ENCODE measurements around the gene ORC6. TPM values are rescaled to one million over a fixed set of nuclear protein-coding genes. Genes with fewer than 3 reads are reported as not detected.

The ORC6 gene
- total RNA-seq, 1 experiment from 2014 or later: 76.1 TPM

DNA sequence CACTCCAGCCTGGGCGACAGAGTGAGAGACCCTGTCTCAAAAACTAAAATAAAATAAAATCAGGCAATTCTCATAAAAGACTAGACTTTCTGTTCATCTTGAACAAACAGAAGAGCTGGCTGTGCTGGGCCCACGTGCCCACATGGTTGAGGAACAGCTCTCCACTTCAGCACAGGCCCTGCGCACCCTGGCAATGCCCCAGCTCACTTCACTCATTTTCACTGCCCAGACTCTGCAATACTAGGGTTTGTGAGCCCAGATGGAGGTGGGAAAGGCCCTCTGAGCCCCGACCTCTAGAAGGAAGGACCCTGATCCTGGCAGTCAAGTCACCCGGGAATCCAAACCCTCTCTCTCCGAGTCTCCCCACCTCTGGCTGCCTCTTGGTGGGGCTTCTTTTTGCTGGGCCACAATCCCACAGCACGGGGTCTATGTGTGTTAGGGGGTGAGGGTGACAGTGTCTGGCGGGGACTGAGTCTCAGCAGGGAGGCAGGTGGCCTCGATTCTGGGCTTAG is 43.9 kb downstream of the ORC6 start:
- H3K27me3 Mint-ChIP-seq (ENCODE audit: low read depth): no peaks in the 10 kb centered on the region; the same call in 1 of the 2 replicates
- H3K27ac Mint-ChIP-seq: no peak overlapping the region
- H3K4me3 Mint-ChIP-seq: no peak overlapping the region
- no peaks in the 10 kb centered on the region for H3K9me3 Mint-ChIP-seq
- CTCF ChIA-PET: no interaction called here
- DNase-seq (ENCODE audit: low spot score): no peak
- ATAC-seq: no peak
- POLR2A ChIA-PET: no interaction called here
- H3K4me1 Mint-ChIP-seq: no peaks in the 10 kb centered on the region
- H3K36me3 Mint-ChIP-seq: no peaks in the 10 kb centered on the region
- TF ChIP-seq ERG (CRISPR knock-in tag; IDR thresholded peaks at IDR 0.05) (no peak), OVOL2 (CRISPR knock-in tag; IDR thresholded peaks at IDR 0.05; ENCODE audit: borderline replicate concordance) (no peak), ZNF317 (CRISPR knock-in tag; IDR thresholded peaks at IDR 0.05; ENCODE audit: borderline replicate concordance, low read depth) (no peak), USF1 (CRISPR knock-in tag; IDR thresholded peaks at IDR 0.05) (no peak), MLX (CRISPR knock-in tag; IDR thresholded peaks at IDR 0.05) (no peak), ZNF219 (CRISPR knock-in tag; IDR thresholded peaks at IDR 0.05; ENCODE audit: borderline replicate concordance) (no peak), TCF7 (CRISPR knock-in tag; IDR thresholded peaks at IDR 0.05; ENCODE audit: low read depth) (no peak), ZNF512 (CRISPR knock-in tag; IDR thresholded peaks at IDR 0.05; ENCODE audit: borderline replicate concordance) (no peak), HMGXB4 (CRISPR knock-in tag; IDR thresholded peaks at IDR 0.05) (no peak), TEAD4 (CRISPR knock-in tag; IDR thresholded peaks at IDR 0.05) (no peak), HMGA2 (CRISPR knock-in tag; IDR thresholded peaks at IDR 0.05) (no peak)
- TF ChIP-seq, protein P1, sequence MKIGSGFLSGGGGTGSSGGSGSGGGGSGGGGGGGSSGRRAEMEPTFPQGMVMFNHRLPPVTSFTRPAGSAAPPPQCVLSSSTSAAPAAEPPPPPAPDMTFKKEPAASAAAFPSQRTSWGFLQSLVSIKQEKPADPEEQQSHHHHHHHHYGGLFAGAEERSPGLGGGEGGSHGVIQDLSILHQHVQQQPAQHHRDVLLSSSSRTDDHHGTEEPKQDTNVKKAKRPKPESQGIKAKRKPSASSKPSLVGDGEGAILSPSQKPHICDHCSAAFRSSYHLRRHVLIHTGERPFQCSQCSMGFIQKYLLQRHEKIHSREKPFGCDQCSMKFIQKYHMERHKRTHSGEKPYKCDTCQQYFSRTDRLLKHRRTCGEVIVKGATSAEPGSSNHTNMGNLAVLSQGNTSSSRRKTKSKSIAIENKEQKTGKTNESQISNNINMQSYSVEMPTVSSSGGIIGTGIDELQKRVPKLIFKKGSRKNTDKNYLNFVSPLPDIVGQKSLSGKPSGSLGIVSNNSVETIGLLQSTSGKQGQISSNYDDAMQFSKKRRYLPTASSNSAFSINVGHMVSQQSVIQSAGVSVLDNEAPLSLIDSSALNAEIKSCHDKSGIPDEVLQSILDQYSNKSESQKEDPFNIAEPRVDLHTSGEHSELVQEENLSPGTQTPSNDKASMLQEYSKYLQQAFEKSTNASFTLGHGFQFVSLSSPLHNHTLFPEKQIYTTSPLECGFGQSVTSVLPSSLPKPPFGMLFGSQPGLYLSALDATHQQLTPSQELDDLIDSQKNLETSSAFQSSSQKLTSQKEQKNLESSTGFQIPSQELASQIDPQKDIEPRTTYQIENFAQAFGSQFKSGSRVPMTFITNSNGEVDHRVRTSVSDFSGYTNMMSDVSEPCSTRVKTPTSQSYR (CRISPR knock-in tag; IDR thresholded peaks at IDR 0.05): no peak
- TF ChIP-seq, protein P2, sequence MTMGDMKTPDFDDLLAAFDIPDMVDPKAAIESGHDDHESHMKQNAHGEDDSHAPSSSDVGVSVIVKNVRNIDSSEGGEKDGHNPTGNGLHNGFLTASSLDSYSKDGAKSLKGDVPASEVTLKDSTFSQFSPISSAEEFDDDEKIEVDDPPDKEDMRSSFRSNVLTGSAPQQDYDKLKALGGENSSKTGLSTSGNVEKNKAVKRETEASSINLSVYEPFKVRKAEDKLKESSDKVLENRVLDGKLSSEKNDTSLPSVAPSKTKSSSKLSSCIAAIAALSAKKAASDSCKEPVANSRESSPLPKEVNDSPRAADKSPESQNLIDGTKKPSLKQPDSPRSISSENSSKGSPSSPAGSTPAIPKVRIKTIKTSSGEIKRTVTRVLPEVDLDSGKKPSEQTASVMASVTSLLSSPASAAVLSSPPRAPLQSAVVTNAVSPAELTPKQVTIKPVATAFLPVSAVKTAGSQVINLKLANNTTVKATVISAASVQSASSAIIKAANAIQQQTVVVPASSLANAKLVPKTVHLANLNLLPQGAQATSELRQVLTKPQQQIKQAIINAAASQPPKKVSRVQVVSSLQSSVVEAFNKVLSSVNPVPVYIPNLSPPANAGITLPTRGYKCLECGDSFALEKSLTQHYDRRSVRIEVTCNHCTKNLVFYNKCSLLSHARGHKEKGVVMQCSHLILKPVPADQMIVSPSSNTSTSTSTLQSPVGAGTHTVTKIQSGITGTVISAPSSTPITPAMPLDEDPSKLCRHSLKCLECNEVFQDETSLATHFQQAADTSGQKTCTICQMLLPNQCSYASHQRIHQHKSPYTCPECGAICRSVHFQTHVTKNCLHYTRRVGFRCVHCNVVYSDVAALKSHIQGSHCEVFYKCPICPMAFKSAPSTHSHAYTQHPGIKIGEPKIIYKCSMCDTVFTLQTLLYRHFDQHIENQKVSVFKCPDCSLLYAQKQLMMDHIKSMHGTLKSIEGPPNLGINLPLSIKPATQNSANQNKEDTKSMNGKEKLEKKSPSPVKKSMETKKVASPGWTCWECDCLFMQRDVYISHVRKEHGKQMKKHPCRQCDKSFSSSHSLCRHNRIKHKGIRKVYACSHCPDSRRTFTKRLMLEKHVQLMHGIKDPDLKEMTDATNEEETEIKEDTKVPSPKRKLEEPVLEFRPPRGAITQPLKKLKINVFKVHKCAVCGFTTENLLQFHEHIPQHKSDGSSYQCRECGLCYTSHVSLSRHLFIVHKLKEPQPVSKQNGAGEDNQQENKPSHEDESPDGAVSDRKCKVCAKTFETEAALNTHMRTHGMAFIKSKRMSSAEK (CRISPR knock-in tag; IDR thresholded peaks at IDR 0.05; ENCODE audit: borderline replicate concordance): no peak
- TF ChIP-seq, protein P3, sequence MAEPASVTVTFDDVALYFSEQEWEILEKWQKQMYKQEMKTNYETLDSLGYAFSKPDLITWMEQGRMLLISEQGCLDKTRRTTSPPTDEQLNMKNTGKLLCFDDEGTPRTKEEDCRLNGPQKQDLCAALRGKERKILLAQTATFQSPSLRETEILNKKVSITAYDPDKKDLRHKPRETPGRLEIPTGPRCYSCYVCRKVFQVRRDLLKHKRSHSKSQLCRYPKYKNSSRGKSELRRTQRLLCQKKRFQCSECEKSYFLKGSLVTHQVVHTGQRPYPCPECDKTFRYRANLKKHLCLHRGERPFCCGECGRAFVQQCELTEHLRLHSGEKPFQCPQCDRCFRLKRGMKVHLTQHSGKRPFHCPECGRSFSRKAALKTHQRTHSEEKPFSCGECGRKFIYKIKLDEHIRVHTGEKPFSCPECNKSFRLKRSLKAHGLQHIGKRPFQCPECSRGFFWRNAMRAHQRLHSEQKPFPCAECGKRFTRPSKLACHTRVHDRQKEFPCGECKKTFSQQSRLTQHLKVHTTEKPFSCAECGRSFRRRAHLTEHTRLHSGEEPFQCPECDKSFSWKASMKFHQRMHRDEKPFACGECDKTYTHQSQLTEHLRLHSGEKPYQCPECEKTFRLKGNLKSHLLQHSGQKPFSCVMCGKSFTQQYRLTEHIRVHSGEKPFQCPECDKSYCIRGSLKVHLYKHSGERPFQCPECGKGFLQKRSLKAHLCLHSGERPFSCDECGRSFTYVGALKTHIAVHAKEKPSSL (CRISPR knock-in tag; conservative IDR thresholded peaks at IDR 0.05): no peak
- TF ChIP-seq, protein P4, sequence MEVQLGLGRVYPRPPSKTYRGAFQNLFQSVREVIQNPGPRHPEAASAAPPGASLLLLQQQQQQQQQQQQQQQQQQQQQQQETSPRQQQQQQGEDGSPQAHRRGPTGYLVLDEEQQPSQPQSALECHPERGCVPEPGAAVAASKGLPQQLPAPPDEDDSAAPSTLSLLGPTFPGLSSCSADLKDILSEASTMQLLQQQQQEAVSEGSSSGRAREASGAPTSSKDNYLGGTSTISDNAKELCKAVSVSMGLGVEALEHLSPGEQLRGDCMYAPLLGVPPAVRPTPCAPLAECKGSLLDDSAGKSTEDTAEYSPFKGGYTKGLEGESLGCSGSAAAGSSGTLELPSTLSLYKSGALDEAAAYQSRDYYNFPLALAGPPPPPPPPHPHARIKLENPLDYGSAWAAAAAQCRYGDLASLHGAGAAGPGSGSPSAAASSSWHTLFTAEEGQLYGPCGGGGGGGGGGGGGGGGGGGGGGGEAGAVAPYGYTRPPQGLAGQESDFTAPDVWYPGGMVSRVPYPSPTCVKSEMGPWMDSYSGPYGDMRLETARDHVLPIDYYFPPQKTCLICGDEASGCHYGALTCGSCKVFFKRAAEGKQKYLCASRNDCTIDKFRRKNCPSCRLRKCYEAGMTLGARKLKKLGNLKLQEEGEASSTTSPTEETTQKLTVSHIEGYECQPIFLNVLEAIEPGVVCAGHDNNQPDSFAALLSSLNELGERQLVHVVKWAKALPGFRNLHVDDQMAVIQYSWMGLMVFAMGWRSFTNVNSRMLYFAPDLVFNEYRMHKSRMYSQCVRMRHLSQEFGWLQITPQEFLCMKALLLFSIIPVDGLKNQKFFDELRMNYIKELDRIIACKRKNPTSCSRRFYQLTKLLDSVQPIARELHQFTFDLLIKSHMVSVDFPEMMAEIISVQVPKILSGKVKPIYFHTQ (CRISPR knock-in tag; IDR thresholded peaks at IDR 0.05): no peak
